HepG2 (cell line): ENCODE data around the gene SLC44A5. TPM values are rescaled to one million over a fixed set of nuclear protein-coding genes. Genes with fewer than 3 reads are reported as not detected.

Experiments used
- ATAC-seq: fragments of 200-7000 bp; cut with Tn5 transposase; 3 replicates; pipeline ENCODE4 v1.9.1; 2020; ENCODE audit warnings: mild to moderate bottlenecking, moderate library complexity
- Bru-seq: library from RNA; stranded (reverse); fragments of 400-500 nt; gene quantifications from one replicate; lab custom pipeline; 2021; lab: Mats Ljungman, UMichigan
- BruChase-seq, 2 experiments: library from RNA; stranded (reverse); fragments of 400-500 nt; gene quantifications; one replicate each; lab custom pipeline; 2021; lab: Mats Ljungman, UMichigan
- BruUV-seq: library from RNA; stranded (reverse); fragments of 400-500 nt; replicated peaks from 2 replicates; lab custom pipeline; 2021; lab: Mats Ljungman, UMichigan
- CTCF ChIA-PET: fragments of 300-600 bp; formaldehyde crosslinking; extraction: SDS; loops from one replicate; lab custom pipeline; 2021; ENCODE audit warnings: low total read pairs, inconsistent platforms, low intra/inter-chr PET ratio; lab: Yijun Ruan, JAX
- POLR2A ChIA-PET: fragments of 350-600 bp; sonication (Branson Sonifier 250); formaldehyde crosslinking; loops from one replicate; lab custom pipeline; 2020; ENCODE audit warnings: antibody characterized with exemption, inconsistent platforms; lab: Yijun Ruan, JAX
- DNase-seq: peaks from one replicate; pipeline ENCODE4 v3.0.0-alpha.2; 2015; ENCODE audit warnings: low spot score
- FAIRE-seq: peaks from 3 replicates; lab custom pipeline; 2011; peaks lifted over from hg19 to GRCh38; lab: Jason Lieb, UNC
- H2AFZ ChIP-seq: one replicate; pipeline ENCODE4 v1.6.1; 2011; ENCODE audit warnings: low read length, inconsistent platforms
- H3K27ac ChIP-seq: fragments of 300-600 bp; 3 replicates; pipeline ENCODE4 v1.8.0; 2011; ENCODE audit warnings: mixed run types, mild to moderate bottlenecking, mixed read lengths, low read length, inconsistent platforms; ENCODE audit not compliant: insufficient read depth; ENCODE audit errors: extremely low read length
- H3K27me3 ChIP-seq, 2 experiments: fragments of 200-600 bp in 1 of 2; 2 replicates in 1 of 2; 3 replicates in 1 of 2; pipeline versions ENCODE4 v1.6.0 to v1.8.0; 2011; ENCODE audit warnings: low read length in 2 of 2, mild to moderate bottlenecking in 2 of 2, moderate library complexity in 2 of 2, inconsistent platforms in 1 of 2; ENCODE audit not compliant: insufficient read depth in 2 of 2, control insufficient read depth in 1 of 2
- H3K36me3 ChIP-seq, 2 experiments: fragments of 200-600 bp in 1 of 2; replicated peaks in 1 of 2; 2 replicates in 1 of 2; 3 replicates in 1 of 2; pipeline versions ENCODE4 v1.5.1 to v1.8.0; 2011; ENCODE audit warnings: low read length in 2 of 2, inconsistent platforms in 1 of 2; ENCODE audit not compliant: insufficient read depth in 2 of 2, control insufficient read depth in 1 of 2
- H3K4me1 ChIP-seq: 2 replicates; pipeline ENCODE4 v1.5.1; 2012; ENCODE audit warnings: low read length, inconsistent platforms; ENCODE audit not compliant: insufficient read depth
- H3K4me2 ChIP-seq: 2 replicates; pipeline ENCODE4 v1.6.0; 2011; ENCODE audit warnings: low read depth, low read length, inconsistent platforms
- H3K4me3 ChIP-seq, 3 experiments: fragments of 200-600 bp in 1 of 3; sonication (generic), shearing (Covaris generic) in 1 of 3; replicated peaks in 1 of 3; 2 replicates each; pipeline ENCODE4 v1.5.1; 2011 to 2016; ENCODE audit warnings: low read length in 3 of 3, inconsistent platforms in 2 of 3, low read depth in 2 of 3, mild to moderate bottlenecking in 2 of 3, control low read depth in 1 of 3, mixed read lengths in 1 of 3; ENCODE audit not compliant: insufficient read depth in 1 of 3
- H3K79me2 ChIP-seq: one replicate; pipeline ENCODE4 v1.6.1; 2011; ENCODE audit warnings: low read length, inconsistent platforms; ENCODE audit not compliant: insufficient read depth
- H3K9ac ChIP-seq: 2 replicates; pipeline ENCODE4 v1.6.0; 2011; ENCODE audit warnings: mild to moderate bottlenecking, low read depth, low read length, inconsistent platforms; ENCODE audit not compliant: insufficient read depth
- H3K9me3 ChIP-seq: 2 replicates; pipeline ENCODE4 v1.5.1; 2012; ENCODE audit warnings: mild to moderate bottlenecking, low read length
- H4K20me1 ChIP-seq: 2 replicates; pipeline ENCODE4 v1.6.0; 2011; ENCODE audit warnings: inconsistent platforms, mild to moderate bottlenecking, low read length, moderate library complexity; ENCODE audit not compliant: insufficient read depth
- ARID3A ChIP-seq: IDR thresholded peaks from 2 replicates; pipeline ENCODE4 v1.6.1; 2012; ENCODE audit warnings: low read depth, low read length, improper control_type of control experiment
- CBX2 ChIP-seq, 2 experiments: fragments of 200-600 bp in 1 of 2; sonication (generic); formaldehyde crosslinking in 1 of 2; IDR thresholded peaks; 2 replicates each; pipeline versions ENCODE4 v1.7.0 to v1.8.1; 2018 to 2022; ENCODE audit warnings: low read depth in 2 of 2, low read length in 1 of 2, mild to moderate bottlenecking in 1 of 2, missing genetic modification reagents in 1 of 2
- FLYWCH1 ChIP-seq: sonication (generic); formaldehyde crosslinking; IDR thresholded peaks from 2 replicates; pipeline ENCODE4 v1.8.1; 2023; ENCODE audit warnings: mild to moderate bottlenecking, missing genetic modification reagents
- NCOA2 ChIP-seq: sonication (generic); formaldehyde crosslinking; IDR thresholded peaks from 2 replicates; pipeline ENCODE4 v1.8.0; 2022; ENCODE audit warnings: inconsistent platforms
- PLSCR1 ChIP-seq: sonication (generic); formaldehyde crosslinking; IDR thresholded peaks from 2 replicates; pipeline ENCODE4 v1.5.0; 2020; ENCODE audit warnings: missing genetic modification reagents, mild to moderate bottlenecking, borderline replicate concordance
- ZNF30 ChIP-seq: sonication (generic); formaldehyde crosslinking; IDR thresholded peaks from 2 replicates; pipeline ENCODE4 v1.5.0; 2020; ENCODE audit warnings: mild to moderate bottlenecking, missing genetic modification reagents
- ZNF512 ChIP-seq: sonication (generic); formaldehyde crosslinking; IDR thresholded peaks from 2 replicates; pipeline ENCODE4 v1.4.0; 2020; ENCODE audit warnings: mild to moderate bottlenecking, missing genetic modification reagents
- ZNF878 ChIP-seq: sonication (generic); formaldehyde crosslinking; IDR thresholded peaks from 2 replicates; pipeline ENCODE4 v1.8.1; 2023; ENCODE audit warnings: mild to moderate bottlenecking, missing genetic modification reagents, moderate library complexity
- WGBS: methylation state at CpG from one replicate; pipeline ENCODE4 v1.1.6; 2017; ENCODE audit warnings: low lambda C conversion rate; 5-methylcytosine and 5-hydroxymethylcytosine counted together
- in situ Hi-C: cut with HindIII; loops from 2 replicates; pipeline ENCODE4 v1.10.0; 2017; ENCODE audit warnings: low pct_unique_long_range_greater_than_20kb; ENCODE audit not compliant: extremely low pct_ligation_motif_present
- intact Hi-C: fragments of 100-400 bp; cut with micrococcal nuclease; formaldehyde crosslinking; loops from one replicate; pipeline ENCODE4 v1.10.0; 2022; ENCODE audit not compliant: unreplicated experiment
- long read RNA-seq, 2 experiments: library from RNA in 1 of 2; library from polyadenylated mRNA in 1 of 2; stranded (forward) in 1 of 2; unstranded in 1 of 2; transcript quantifications; one replicate each; pipeline ENCODE4 v2.0.0, GENCODE V29; 2019 to 2022
- polyA minus RNA-seq, 3 experiments: library from RNA; depleted of rRNA, polyadenylated mRNA; stranded (reverse); fragments of >200 nt; gene quantifications; 2 replicates each; pipeline ENCODE4 v1.2.3, GENCODE V29; 2011; ENCODE audit warnings: low replicate concordance in 1 of 3
- polyA plus RNA-seq, 8 experiments: library from polyadenylated mRNA; depleted of rRNA in 3 of 8; stranded (reverse) in 7 of 8; unstranded in 1 of 8; fragments of >200 nt; fragmentation: Illumina TruSeq in 4 of 8; extraction: Trizol in 4 of 8; gene quantifications; 2 replicates each; pipeline versions ENCODE4 v1.2.1 to v1.2.3, GENCODE V29; 2011 to 2016; ENCODE audit warnings: low read depth in 4 of 8, missing spikeins in 1 of 8, mixed read lengths in 1 of 8; ENCODE audit not compliant: insufficient read depth in 1 of 8
- total RNA-seq, 5 experiments: library from RNA; depleted of rRNA; stranded (reverse); fragments of >200 nt; fragmentation: Illumina TruSeq; extraction: Trizol; gene quantifications; 2 replicates each; pipeline ENCODE4 v1.2.3, GENCODE V29; 2016; ENCODE audit warnings: low read depth in 1 of 5

Gene SLC44A5
- 4.2 and 8.0 TPM in 2 replicates for total RNA-seq (2016; rRNA removed; fragmentation: Illumina TruSeq; extraction: Trizol)
- 0.51 and 0.53 TPM in 2 replicates for total RNA-seq (2016; cell fraction: cytosol; rRNA removed; fragmentation: Illumina TruSeq; extraction: Trizol; ENCODE audit: low read depth)
- total RNA-seq (2016; cell fraction: insoluble cytoplasmic fraction; rRNA removed; fragmentation: Illumina TruSeq; extraction: Trizol) = 4.4 and 7.0 TPM in 2 replicates
- 1.7 and 1.9 TPM in 2 replicates for total RNA-seq (2016; cell fraction: membrane; rRNA removed; fragmentation: Illumina TruSeq; extraction: Trizol)
- 16.7 and 16.8 TPM in 2 replicates for total RNA-seq (2016; cell fraction: nucleus; rRNA removed; fragmentation: Illumina TruSeq; extraction: Trizol)
- 13.9 and 16.0 TPM in 2 replicates for polyA plus RNA-seq (2011; rRNA removed)
- 2.1 and 3.7 TPM in 2 replicates for polyA plus RNA-seq (2011; cell fraction: cytosol; rRNA removed)
- 19.2 and 22.9 TPM in 2 replicates for polyA plus RNA-seq (2011; cell fraction: nucleus; rRNA removed)
- polyA plus RNA-seq (2012) = 7.3 and 10.1 TPM in 2 replicates
- 0.14 and 0.25 TPM in 2 replicates for polyA plus RNA-seq (2016; cell fraction: cytosol; fragmentation: Illumina TruSeq; extraction: Trizol; ENCODE audit: low read depth)
- 2.9 and 3.0 TPM in 2 replicates for polyA plus RNA-seq (2016; cell fraction: insoluble cytoplasmic fraction; fragmentation: Illumina TruSeq; extraction: Trizol; ENCODE audit: low read depth)
- polyA plus RNA-seq (2016; cell fraction: membrane; fragmentation: Illumina TruSeq; extraction: Trizol; ENCODE audit: low read depth) = 0.68 and 0.98 TPM in 2 replicates
- 26.7 and 30.5 TPM in 2 replicates for polyA plus RNA-seq (2016; cell fraction: nucleus; fragmentation: Illumina TruSeq; extraction: Trizol; ENCODE audit: insufficient read depth, low read depth)
- polyA minus RNA-seq (2011; rRNA and poly(A)+ RNA removed; ENCODE audit: low replicate concordance) = 0.05 and 6.4 TPM in 2 replicates
- polyA minus RNA-seq (2011; cell fraction: cytosol; rRNA and poly(A)+ RNA removed) = 2.3 and 3.2 TPM in 2 replicates
- 32.9 and 33.2 TPM in 2 replicates for polyA minus RNA-seq (2011; cell fraction: nucleus; rRNA and poly(A)+ RNA removed)
- percentile 58 among the genes with signal in this experiment for Bru-seq, nascent RNA
- percentile 51 among the genes with signal in this experiment for BruChase-seq, experiment 1, labeled RNA remaining after a 6-hour chase
- percentile 59 among the genes with signal in this experiment for BruChase-seq, experiment 2, labeled RNA remaining after a 2-hour chase
- long read RNA-seq, experiment 1, partial matches to known transcripts = 1 of 3 reads
- long read RNA-seq, experiment 1, other reads (novel, unspliced or antisense) = 2 of 3 reads
- long read RNA-seq, experiment 2, partial matches to known transcripts = 7 of 10 reads
- long read RNA-seq, experiment 2, other reads (novel, unspliced or antisense) = 3 of 10 reads

GRCh38 chr1:75611014-75611413 is at the start of gene SLC44A5:
TSS of gene SLC44A5 (minus strand) at chr1:75611114. CDS start at chr1:75541447, 69,667 bp downstream.
- no peaks in the 10 kb centered on the region for H4K20me1 ChIP-seq
- H3K27me3 ChIP-seq = peaks cover 0 to 2% of the 10 kb centered on the region in 2 experiments; a peak in 1 of 5 replicates
- intact Hi-C loops (no loop called here), in situ Hi-C loops (no loop called here)
- FAIRE-seq = no peak
- ATAC-seq = no peak
- no peak within 1 kb of the TSS for H2AFZ ChIP-seq
- H3K36me3 ChIP-seq = no peaks in the 10 kb centered on the region
- 50% methylated on average over 1 of the region's 1 CpG for WGBS
- no peak within 1 kb of the TSS for H3K27ac ChIP-seq
- DNase-seq = no peak
- H3K9ac ChIP-seq = no peak within 1 kb of the TSS
- no TSS peak for BruUV-seq
- no peak within 1 kb of the TSS for H3K4me2 ChIP-seq
- H3K79me2 ChIP-seq = no peaks in the 10 kb centered on the region
- POLR2A ChIA-PET = no interaction called here
- no peak within 1 kb of the TSS for H3K4me3 ChIP-seq
- CTCF ChIA-PET = no interaction called here
- TF ChIP-seq NCOA2 (CRISPR knock-in tag) = no peak
- no peak for TF ChIP-seq ZNF30
- H3K9me3 ChIP-seq = no peaks in the 10 kb centered on the region
- peaks cover 9% of the 10 kb centered on the region for H3K4me1 ChIP-seq

- H3K9me3 ChIP-seq = peaks cover 11% of the 10 kb centered on the region; the same call in 1 of the 2 replicates
- FAIRE-seq (no peak), DNase-seq (no peak), ATAC-seq (no peak)
- in situ Hi-C loops (no loop called here), intact Hi-C loops (no loop called here)
- H4K20me1 ChIP-seq = no peaks in the 10 kb centered on the region
- H3K27me3 ChIP-seq = no peaks in the 10 kb centered on the region
- no peak overlapping the region for H2AFZ ChIP-seq
- ChIA-PET POLR2A (no interaction called here), CTCF (no interaction called here)
- BruUV-seq = no TSS peak
- H3K79me2 ChIP-seq = peaks cover 3% of the 10 kb centered on the region
- WGBS = 93% methylated on average over 1 of the region's 1 CpG
- H3K36me3 ChIP-seq = peaks cover 0 to 3% of the 10 kb centered on the region in 2 experiments; a peak in 1 of 5 replicates
- H3K9ac ChIP-seq = no peak overlapping the region
- H3K4me3 ChIP-seq = no peak overlapping the region
- H3K4me1 ChIP-seq = no peaks in the 10 kb centered on the region
- no peak overlapping the region for H3K4me2 ChIP-seq
- no peak overlapping the region for H3K27ac ChIP-seq
- no peak for TF ChIP-seq ZNF878 (CRISPR knock-in tag)
- TF ChIP-seq FLYWCH1 (CRISPR knock-in tag) = no peak
- no peak for TF ChIP-seq ZNF512 (CRISPR knock-in tag)
- TF ChIP-seq PLSCR1 (CRISPR knock-in tag) = no peak
- TF ChIP-seq CBX2 (IDR thresholded peaks at IDR 0.05; ENCODE audit: low read depth, low read length) = no peak
- TF ChIP-seq CBX2 (CRISPR knock-in tag; IDR thresholded peaks at IDR 0.05; ENCODE audit: low read depth) = no peak
- no peak for TF ChIP-seq ARID3A
Measured at GRCh38 chr1:75655931-75656330, 45.0 kb upstream of the SLC44A5 start.
